HG02763 (cell line): Measurements from ENCODE around the gene LBP.
"Not testable (repeated sequence)": the region's sequence is repeated elsewhere in the genome, so short reads cannot be mapped to it uniquely, and the experiment has no call there.

ENCODE experiments used
- ATAC-seq: cut with Tn5 transposase; IDR thresholded peaks from one replicate; pipeline ENCODE4 v1.9.1; 2021; ENCODE audit warnings: mild to moderate bottlenecking, moderate library complexity; ENCODE audit not compliant: unreplicated experiment

LBP gene

GRCh38 chr20:38320221-38320620 is 26.1 kb upstream of the LBP start:
- ATAC-seq: no peak

- no peak for ATAC-seq
Observed at GRCh38 chr20:38321959-38322598, 24.2 kb upstream of the LBP start.

GRCh38 chr20:38324159-38324558 is 22.1 kb upstream of the LBP start:
- ATAC-seq: no peak

- ATAC-seq: no peak
Observed at GRCh38 chr20:38325167-38325566, 21.1 kb upstream of the LBP start.

- ATAC-seq: no peak
Observed at GRCh38 chr20:38325905-38326304, 20.4 kb upstream of the LBP start.

- ATAC-seq: no peak
Observed at GRCh38 chr20:38326309-38326708, 20.0 kb upstream of the LBP start.

- no peak for ATAC-seq
Observed at GRCh38 chr20:38330638-38331037, 15.6 kb upstream of the LBP start.

- ATAC-seq: no peak
Observed at GRCh38 chr20:38331245-38331644, 15.0 kb upstream of the LBP start.

- ATAC-seq: no peak
Observed at GRCh38 chr20:38331814-38332213, 14.5 kb upstream of the LBP start.

- ATAC-seq: no peak
Observed at GRCh38 chr20:38334016-38334415, 12.3 kb upstream of the LBP start.

GRCh38 chr20:38336726-38337125 is 9.6 kb upstream of the LBP start:
- no peak for ATAC-seq

GRCh38 chr20:38337561-38338140 is 8.6 kb upstream of the LBP start:
- ATAC-seq: no peak

- no peak for ATAC-seq
Observed at GRCh38 chr20:38338849-38339520, 7.3 kb upstream of the LBP start.

- ATAC-seq: not testable (repeated sequence)
Observed at GRCh38 chr20:38339521-38339896, 6.8 kb upstream of the LBP start.

GRCh38 chr20:38339997-38340396 is 6.3 kb upstream of the LBP start:
- ATAC-seq: no peak

- no peak for ATAC-seq
Observed at GRCh38 chr20:38340693-38341092, 5.6 kb upstream of the LBP start.

GRCh38 chr20:38342216-38342615 is 4.1 kb upstream of the LBP start:
- ATAC-seq: no peak

GRCh38 chr20:38342713-38343310 is 3.5 kb upstream of the LBP start:
- ATAC-seq: no peak

- no peak for ATAC-seq
Observed at GRCh38 chr20:38343311-38344106, 2.8 kb upstream of the LBP start.

GRCh38 chr20:38344107-38344701 is 2.1 kb upstream of the LBP start:
- no peak for ATAC-seq

GRCh38 chr20:38345643-38346042 is 639 bp upstream of the LBP start:
- no peak for ATAC-seq
